ENCODE measurements around the gene RACK1. TPM values are rescaled to one million over a fixed set of nuclear protein-coding genes. Genes with fewer than 3 reads are reported as not detected.

The RACK1 gene
- total and polyA plus RNA-seq, 2 of the 13 experiments (the other 11 are each of a cell fraction or from before 2014, with no cell fraction given) = 2,514 to 6,141 TPM

DNA sequence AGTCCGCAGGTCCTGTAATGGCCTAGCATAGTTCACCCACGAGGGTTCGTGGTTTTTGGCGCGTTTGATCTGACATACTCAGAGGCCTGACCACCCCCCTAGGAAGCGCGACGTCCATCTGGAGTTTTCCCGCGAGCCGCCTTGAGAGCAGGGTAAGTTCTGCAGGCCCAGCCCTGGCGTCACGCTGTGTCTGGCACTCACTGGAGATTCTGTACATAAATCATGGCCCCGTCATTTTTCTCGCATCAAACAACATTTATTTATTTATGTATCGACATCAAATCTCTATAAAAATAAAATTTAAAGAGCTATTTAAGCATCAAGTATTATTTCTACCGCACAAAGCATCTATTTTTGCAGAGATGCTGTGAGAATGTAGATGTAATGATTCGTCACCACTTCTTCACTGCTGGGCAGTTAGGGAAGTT, 21.1 kb downstream of the RACK1 start (continued):
- TF ChIP-seq, protein P1, sequence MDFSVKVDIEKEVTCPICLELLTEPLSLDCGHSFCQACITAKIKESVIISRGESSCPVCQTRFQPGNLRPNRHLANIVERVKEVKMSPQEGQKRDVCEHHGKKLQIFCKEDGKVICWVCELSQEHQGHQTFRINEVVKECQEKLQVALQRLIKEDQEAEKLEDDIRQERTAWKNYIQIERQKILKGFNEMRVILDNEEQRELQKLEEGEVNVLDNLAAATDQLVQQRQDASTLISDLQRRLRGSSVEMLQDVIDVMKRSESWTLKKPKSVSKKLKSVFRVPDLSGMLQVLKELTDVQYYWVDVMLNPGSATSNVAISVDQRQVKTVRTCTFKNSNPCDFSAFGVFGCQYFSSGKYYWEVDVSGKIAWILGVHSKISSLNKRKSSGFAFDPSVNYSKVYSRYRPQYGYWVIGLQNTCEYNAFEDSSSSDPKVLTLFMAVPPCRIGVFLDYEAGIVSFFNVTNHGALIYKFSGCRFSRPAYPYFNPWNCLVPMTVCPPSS (IDR thresholded peaks at IDR 0.05) = no peak
- TF ChIP-seq PTBP1 (IDR thresholded peaks at IDR 0.05; ENCODE audit: low read depth, low read length, poor library complexity, severe bottlenecking) = no peak
- no peak for TF ChIP-seq SETDB1 (CRISPR knock-in tag; IDR thresholded peaks at IDR 0.05; ENCODE audit: borderline replicate concordance)
- 0 out of 2 replicates have a peak, but pooled peaks have one; percentile 12 for TF ChIP-seq ISX (CRISPR knock-in tag; conservative IDR thresholded peaks at IDR 0.05)
- TF ChIP-seq ZNF883 (CRISPR knock-in tag; IDR thresholded peaks at IDR 0.05; ENCODE audit: not compliant biosample characterization) = peak; percentile 7

DNA sequence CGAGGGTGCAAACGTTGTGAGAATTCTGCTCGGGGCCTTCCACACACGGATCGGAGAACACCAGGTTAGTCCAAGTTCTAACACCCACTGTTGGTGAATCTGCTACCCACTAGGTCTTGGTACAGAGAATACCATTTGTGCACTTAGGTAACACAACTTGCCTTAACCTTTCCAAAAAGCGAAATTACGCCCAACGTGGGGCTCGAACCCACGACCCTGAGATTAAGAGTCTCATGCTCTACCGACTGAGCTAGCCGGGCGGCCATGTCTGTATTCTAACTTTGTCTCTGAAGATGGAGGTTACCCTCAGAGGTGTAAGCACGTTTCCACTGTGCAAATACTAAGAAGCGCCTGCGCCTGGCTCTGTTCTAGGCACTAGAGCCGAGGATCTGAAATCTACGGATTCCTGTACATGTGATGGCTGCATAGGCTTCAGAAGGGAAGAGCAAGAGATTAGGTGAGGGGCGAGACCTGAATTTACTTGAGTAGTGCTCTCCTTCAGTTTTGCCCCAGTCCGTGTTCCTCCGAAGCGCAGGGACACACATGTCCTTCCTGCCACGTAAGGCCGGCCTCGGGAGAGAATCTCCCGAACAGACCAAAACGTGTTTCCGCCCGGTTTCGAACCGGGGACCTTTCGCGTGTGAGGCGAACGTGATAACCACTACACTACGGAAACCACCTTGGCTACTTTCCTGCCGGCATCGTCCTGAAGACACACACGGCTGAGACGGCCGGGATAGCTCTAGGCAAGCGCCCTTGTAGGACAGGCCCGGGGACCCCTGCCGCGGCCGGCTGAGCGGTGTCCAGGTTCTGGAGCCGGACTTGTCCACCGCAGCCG, 21.7 kb downstream of the RACK1 start:
- FAIRE-seq (peak; percentile 95), DNase-seq (ENCODE audit: low spot score) (peak; percentile 94), ATAC-seq (peak; percentile 57)
- Histone ChIP-seq H3K9me3 (ENCODE audit: low read length) (no peaks in the 10 kb centered on the region), H3K79me2 (ENCODE audit: insufficient read depth, low read length) (peaks cover 18% of the 10 kb centered on the region), H3K27ac (ENCODE audit: extremely low read length, insufficient read depth, low read length) (peak overlapping the region; percentile 81), H3K9ac (ENCODE audit: insufficient read depth, low read depth, low read length) (peak overlapping the region; percentile 86), H2AFZ (ENCODE audit: low read length) (no peak overlapping the region), H3K4me3 (replicated peaks in 1 of 3; ENCODE audit: insufficient read depth in 1 of 3, low read depth in 2 of 3, low read length in 3 of 3) (peak overlapping the region; percentile 79 to 90 (median 87)), H3K4me2 (ENCODE audit: low read depth, low read length) (peak overlapping the region; percentile 92), H3K36me3 (replicated peaks in 1 of 2; ENCODE audit: control insufficient read depth in 1 of 2, insufficient read depth in 2 of 2, low read length in 2 of 2) (peaks cover 0 to 3% of the 10 kb centered on the region in 2 experiments; a peak in 1 of 5 replicates), H3K27me3 (ENCODE audit: control insufficient read depth in 1 of 2, insufficient read depth in 2 of 2, low read length in 2 of 2) (no peaks in the 10 kb centered on the region; a peak in 2 of 5 replicates), H4K20me1 (ENCODE audit: insufficient read depth, low read length) (no peaks in the 10 kb centered on the region), H3K4me1 (ENCODE audit: insufficient read depth, low read length) (peaks cover 47% of the 10 kb centered on the region)
- intact Hi-C loops (cut with micrococcal nuclease; ENCODE audit: unreplicated experiment) = loop anchor here (1.0 kb wide), 2 partner anchors 22 to 34 kb away; no protein-coding TSS in a partner anchor
- no TSS peak for BruUV-seq (replicated peaks)
- in situ Hi-C loops (cut with HindIII; ENCODE audit: extremely low pct_ligation_motif_present, low pct_unique_long_range_greater_than_20kb) = loop anchor here (5.0 kb wide), 1 partner anchor 35 kb away; no protein-coding TSS in a partner anchor
- whole genome bisulfite sequencing (ENCODE audit: low lambda C conversion rate) = 3% methylated on average over 20 of the region's 50 CpGs
- POLR2A ChIA-PET = interaction anchor here (0.6 to 2.6 kb wide), 8 partner anchors 15 to 39 kb away, joined by 3 to 70 read pairs (median 13); partner anchors contain the start of genes RACK1 and TRIM52
- CTCF ChIA-PET (ENCODE audit: low intra/inter-chr PET ratio, low total read pairs) = no interaction called here
- peak; percentile 24; the same call in 1 of the 2 replicates for TF ChIP-seq CHD4 (IDR thresholded peaks at IDR 0.05; ENCODE audit: borderline replicate concordance, low read length)
- TF ChIP-seq TRIM24 (CRISPR knock-in tag; IDR thresholded peaks at IDR 0.05) = no peak
- TF ChIP-seq GFI1 (CRISPR knock-in tag; IDR thresholded peaks at IDR 0.05; ENCODE audit: borderline replicate concordance) = no peak
- TF ChIP-seq ELF1 (CRISPR knock-in tag; IDR thresholded peaks at IDR 0.05) = peak; percentile 69
- TF ChIP-seq, protein P2, sequence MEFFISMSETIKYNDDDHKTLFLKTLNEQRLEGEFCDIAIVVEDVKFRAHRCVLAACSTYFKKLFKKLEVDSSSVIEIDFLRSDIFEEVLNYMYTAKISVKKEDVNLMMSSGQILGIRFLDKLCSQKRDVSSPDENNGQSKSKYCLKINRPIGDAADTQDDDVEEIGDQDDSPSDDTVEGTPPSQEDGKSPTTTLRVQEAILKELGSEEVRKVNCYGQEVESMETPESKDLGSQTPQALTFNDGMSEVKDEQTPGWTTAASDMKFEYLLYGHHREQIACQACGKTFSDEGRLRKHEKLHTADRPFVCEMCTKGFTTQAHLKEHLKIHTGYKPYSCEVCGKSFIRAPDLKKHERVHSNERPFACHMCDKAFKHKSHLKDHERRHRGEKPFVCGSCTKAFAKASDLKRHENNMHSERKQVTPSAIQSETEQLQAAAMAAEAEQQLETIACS (CRISPR knock-in tag; IDR thresholded peaks at IDR 0.05) = peak; percentile 53; the same call in 1 of the 2 replicates
- TF ChIP-seq SSRP1 (CRISPR knock-in tag; IDR thresholded peaks at IDR 0.05) = peak; percentile 100
- TF ChIP-seq DPF2 (CRISPR knock-in tag; IDR thresholded peaks at IDR 0.05; ENCODE audit: borderline replicate concordance, low read depth) = no peak
- peak; percentile 63 for TF ChIP-seq JUND (CRISPR knock-in tag; IDR thresholded peaks at IDR 0.05)
- TF ChIP-seq KDM1A (CRISPR knock-in tag; IDR thresholded peaks at IDR 0.05) = peak; percentile 36; the same call in 1 of the 2 replicates
- TF ChIP-seq, protein P3, sequence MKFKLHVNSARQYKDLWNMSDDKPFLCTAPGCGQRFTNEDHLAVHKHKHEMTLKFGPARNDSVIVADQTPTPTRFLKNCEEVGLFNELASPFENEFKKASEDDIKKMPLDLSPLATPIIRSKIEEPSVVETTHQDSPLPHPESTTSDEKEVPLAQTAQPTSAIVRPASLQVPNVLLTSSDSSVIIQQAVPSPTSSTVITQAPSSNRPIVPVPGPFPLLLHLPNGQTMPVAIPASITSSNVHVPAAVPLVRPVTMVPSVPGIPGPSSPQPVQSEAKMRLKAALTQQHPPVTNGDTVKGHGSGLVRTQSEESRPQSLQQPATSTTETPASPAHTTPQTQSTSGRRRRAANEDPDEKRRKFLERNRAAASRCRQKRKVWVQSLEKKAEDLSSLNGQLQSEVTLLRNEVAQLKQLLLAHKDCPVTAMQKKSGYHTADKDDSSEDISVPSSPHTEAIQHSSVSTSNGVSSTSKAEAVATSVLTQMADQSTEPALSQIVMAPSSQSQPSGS (CRISPR knock-in tag; IDR thresholded peaks at IDR 0.05) = peak; percentile 45; the same call in 1 of the 2 replicates
- TF ChIP-seq RBAK (CRISPR knock-in tag; IDR thresholded peaks at IDR 0.05) = no peak
- TF ChIP-seq ZNF44 (CRISPR knock-in tag; IDR thresholded peaks at IDR 0.05) = peak; percentile 45; the same call in 1 of the 2 replicates
- TF ChIP-seq KLF16 (CRISPR knock-in tag; IDR thresholded peaks at IDR 0.05) = 0 out of 4 replicates have a peak, but pooled peaks of 1 of the 2 experiments have one; percentile 86
- no peak for TF ChIP-seq ZNF562 (CRISPR knock-in tag; IDR thresholded peaks at IDR 0.05; ENCODE audit: borderline replicate concordance)

Measured in HepG2 (cell line).